Liver (tissue), 9 donors: ENCODE measurements around the gene FLAD1. TPM values are rescaled to one million over a fixed set of nuclear protein-coding genes. Genes with fewer than 3 reads are reported as not detected.
A peak's percentile ranks its signal among the peaks of the same experiment; 100 is the strongest.

Experiments used
- DNase-seq: peaks from one replicate; pipeline ENCODE4 v3.0.0-alpha.2; 2017; ENCODE audit warnings: low spot score
- H3K27ac ChIP-seq, 2 donors: one replicate each; pipeline ENCODE4 v1.7.0; 2013; ENCODE audit warnings: inconsistent platforms in 2 of 2, low read length in 2 of 2, control low read depth in 1 of 2, low read depth in 1 of 2, mild to moderate bottlenecking in 1 of 2
- H3K27me3 ChIP-seq, 4 donors: one replicate each; pipeline versions ENCODE4 v1.6.1 to v1.7.0; 2013; ENCODE audit warnings: low read length in 3 of 4, inconsistent platforms in 1 of 4, mild to moderate bottlenecking in 1 of 4, moderate library complexity in 1 of 4; ENCODE audit not compliant: control insufficient read depth in 4 of 4, insufficient read depth in 4 of 4
- H3K36me3 ChIP-seq, 4 donors: one replicate each; pipeline versions ENCODE4 v1.6.1 to v1.7.0; 2013; ENCODE audit warnings: low read length in 3 of 4, mild to moderate bottlenecking in 3 of 4, low read depth in 1 of 4, moderate library complexity in 1 of 4; ENCODE audit not compliant: control insufficient read depth in 4 of 4, insufficient read depth in 3 of 4
- H3K4me1 ChIP-seq, 4 donors: one replicate each; pipeline versions ENCODE4 v1.6.1 to v1.7.0; 2013; ENCODE audit warnings: low read length in 3 of 4, mild to moderate bottlenecking in 3 of 4, moderate library complexity in 1 of 4; ENCODE audit not compliant: control insufficient read depth in 4 of 4, insufficient read depth in 4 of 4
- H3K4me3 ChIP-seq, 3 donors: one replicate each; pipeline versions ENCODE4 v1.6.1 to v1.7.0; 2013; ENCODE audit warnings: low read length in 3 of 3, control low read depth in 1 of 3, low read depth in 1 of 3, mild to moderate bottlenecking in 1 of 3
- H3K9ac ChIP-seq, 2 donors: one replicate each; pipeline ENCODE4 v1.7.0; 2013; ENCODE audit warnings: low read length in 2 of 2, mild to moderate bottlenecking in 2 of 2, moderate library complexity in 2 of 2, control low read depth in 1 of 2, low read depth in 1 of 2
- H3K9me3 ChIP-seq, 4 donors: one replicate each; pipeline versions ENCODE4 v1.6.1 to v1.7.0; 2013; ENCODE audit warnings: low read length in 3 of 4; ENCODE audit not compliant: control insufficient read depth in 4 of 4
- ATF3 ChIP-seq: IDR thresholded peaks from 2 replicates; pipeline ENCODE4 v1.6.1; 2016; ENCODE audit warnings: antibody characterized with exemption
- EGR1 ChIP-seq, 2 donors: IDR thresholded peaks; 2 replicates each; pipeline ENCODE4 v1.6.1; 2016 to 2018; ENCODE audit warnings: antibody characterized with exemption in 2 of 2, low read depth in 2 of 2
- FOXA1 ChIP-seq: IDR thresholded peaks from 2 replicates; pipeline ENCODE4 v1.6.1; 2016; ENCODE audit warnings: antibody characterized with exemption
- FOXA2 ChIP-seq: IDR thresholded peaks from 2 replicates; pipeline ENCODE4 v1.6.1; 2016; ENCODE audit warnings: antibody characterized with exemption
- GABPA ChIP-seq, 2 donors: IDR thresholded peaks in 1 of 2; conservative IDR thresholded peaks in 1 of 2; 2 replicates each; pipeline ENCODE4 v1.6.1; 2016; ENCODE audit warnings: antibody characterized with exemption in 2 of 2, mild to moderate bottlenecking in 1 of 2, moderate library complexity in 1 of 2
- HNF4A ChIP-seq, 2 donors: conservative IDR thresholded peaks; 2 replicates each; pipeline ENCODE4 v1.6.1; 2016; ENCODE audit warnings: antibody characterized with exemption in 2 of 2, mild to moderate bottlenecking in 2 of 2
- HNF4G ChIP-seq: IDR thresholded peaks from 2 replicates; pipeline ENCODE4 v1.6.1; 2016; ENCODE audit warnings: antibody characterized with exemption
- JUND ChIP-seq, 2 donors: IDR thresholded peaks; 2 replicates each; pipeline ENCODE4 v1.6.1; 2016; ENCODE audit warnings: antibody characterized with exemption in 2 of 2
- MAX ChIP-seq: IDR thresholded peaks from 2 replicates; pipeline ENCODE4 v1.6.1; 2016; ENCODE audit warnings: antibody characterized with exemption
- NR2F2 ChIP-seq: IDR thresholded peaks from 2 replicates; pipeline ENCODE4 v1.6.1; 2016; ENCODE audit warnings: antibody characterized with exemption
- RAD21 ChIP-seq, 2 donors: IDR thresholded peaks; 2 replicates each; pipeline ENCODE4 v1.6.1; 2016; ENCODE audit warnings: antibody characterized with exemption in 2 of 2, mild to moderate bottlenecking in 2 of 2
- RXRA ChIP-seq, 2 donors: IDR thresholded peaks; 2 replicates each; pipeline ENCODE4 v1.6.1; 2017 to 2018; ENCODE audit warnings: antibody characterized with exemption in 2 of 2, mild to moderate bottlenecking in 1 of 2
- SP1 ChIP-seq: IDR thresholded peaks from 2 replicates; pipeline ENCODE4 v1.6.1; 2018; ENCODE audit warnings: antibody characterized with exemption, mild to moderate bottlenecking
- TAF1 ChIP-seq: conservative IDR thresholded peaks from 2 replicates; pipeline ENCODE4 v1.6.1; 2016; ENCODE audit warnings: antibody characterized with exemption, mild to moderate bottlenecking
- YY1 ChIP-seq: IDR thresholded peaks from 2 replicates; pipeline ENCODE4 v1.6.1; 2016; ENCODE audit warnings: antibody characterized with exemption, mild to moderate bottlenecking
- ZBTB33 ChIP-seq: IDR thresholded peaks from 2 replicates; pipeline ENCODE4 v1.6.1; 2016; ENCODE audit warnings: antibody characterized with exemption
- WGBS: extraction: QIAGEN DNeasy Blood & Tissue Kit; methylation state at CpG from one replicate; pipeline ENCODE4 v1.1.7; 2013; 5-methylcytosine and 5-hydroxymethylcytosine counted together
- polyA plus RNA-seq, 2 donors: library from polyadenylated mRNA; stranded (reverse) in 1 of 2; unstranded in 1 of 2; fragments of 200-250 nt in 1 of 2; fragments of >200 nt in 1 of 2; fragmentation: Nextera tagmentation in 1 of 2; extraction: Ambion mirVana in 1 of 2; gene quantifications; one replicate each; pipeline versions ENCODE4 v1.2.1 to v1.2.3, GENCODE V29; 2013 to 2015
- total RNA-seq, 2 donors: library from RNA; depleted of rRNA; stranded (reverse); fragments of >200 nt; gene quantifications; one replicate each; pipeline ENCODE4 v1.2.3, GENCODE V29; 2014
- TF ChIP-seq, protein P1 (sequence below): IDR thresholded peaks from 2 replicates; pipeline ENCODE4 v1.6.1; 2016; ENCODE audit warnings: antibody characterized with exemption, mild to moderate bottlenecking
- TF ChIP-seq, protein P2 (sequence below): fragments of 150-350 bp; IDR thresholded peaks from 2 replicates; pipeline ENCODE4 v1.5.1; 2017; ENCODE audit warnings: improper control_type of control experiment, low read depth, low read length; ENCODE audit not compliant: missing input control
- donor health status: healthy.
- donor health status: healthy.
- donor health status: healthy.
- donor health status: healthy.
- donor health status: healthy.

Gene FLAD1
- total and polyA plus RNA-seq, 4 donors, result 10.4 to 31.6 (median 22.5) TPM

DNA sequence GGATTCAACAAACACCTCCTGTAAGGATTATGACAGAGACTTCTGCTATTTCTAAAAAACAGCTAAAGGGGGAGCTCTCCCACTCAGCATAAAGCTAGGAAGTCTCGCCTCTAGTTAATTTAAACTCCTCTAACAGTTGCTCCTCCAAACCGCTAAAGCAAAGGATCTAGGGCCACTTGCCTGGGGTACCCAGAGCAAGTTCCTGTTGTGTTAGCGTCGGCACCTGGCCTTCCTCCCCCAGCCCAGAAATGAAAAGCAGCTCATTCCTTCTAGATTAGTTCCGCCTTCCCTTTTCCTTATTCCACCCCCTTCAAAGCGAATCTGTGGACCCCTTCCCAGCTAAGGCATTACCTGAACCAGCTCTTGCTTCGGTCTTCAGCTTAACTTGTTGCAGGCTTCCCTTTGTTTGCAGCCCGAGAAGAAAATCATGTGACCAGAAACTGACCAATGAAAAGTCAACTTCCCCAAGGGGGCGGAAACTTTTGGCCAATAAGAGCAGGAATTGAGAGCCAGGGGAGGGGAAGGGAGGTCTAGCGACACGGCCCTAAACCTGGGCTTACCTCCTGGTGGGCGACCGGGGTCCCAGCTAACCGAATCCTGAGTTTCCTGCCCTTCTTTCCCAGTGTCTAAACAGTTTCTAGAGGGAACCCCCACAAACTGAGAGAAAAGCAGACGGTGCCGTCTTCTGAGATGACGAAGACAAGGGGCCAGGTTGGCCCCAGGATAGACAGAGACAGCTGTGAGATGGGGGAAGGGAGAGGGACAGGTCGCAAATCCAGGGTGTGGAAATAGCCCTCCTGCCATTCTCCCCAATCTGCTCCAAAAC, 27.2 kb upstream of the FLAD1 start, which contains the start of gene PBXIP1:
PBXIP1 (minus strand) TSS at position 382 of the 826 bp plus-strand sequence. CDS start 2,378 bp downstream, outside the sequence.
- Histone ChIP-seq H3K27ac (peak within 1 kb of the TSS; percentile 12 to 49), H3K9ac (peak within 1 kb of the TSS; percentile 27 to 52), H3K9me3 (no peaks in the 10 kb centered on the region), H3K4me3 (peak within 1 kb of the TSS; percentile 40 to 68 (median 57)), H3K4me1 (peaks cover 9 to 51% (median 32%) of the 10 kb centered on the region in 4 donors), H3K27me3 (no peaks in the 10 kb centered on the region), H3K36me3 (peaks cover 0 to 14% (median 4%) of the 10 kb centered on the region in 4 donors)
- WGBS, result under 1% methylated on average over 18 of the region's 18 CpGs
- no peak for TF ChIP-seq HNF4A (conservative IDR thresholded peaks at IDR 0.05)
- TF ChIP-seq JUND (IDR thresholded peaks at IDR 0.05), result no peak
- TF ChIP-seq GABPA (IDR thresholded peaks at IDR 0.05 in 1 of 2, conservative IDR thresholded peaks at IDR 0.05 in 1 of 2), result peak in 1 of 2 donors; percentile 18
- TF ChIP-seq SP1, result peak; percentile 63
- TF ChIP-seq, protein P1, sequence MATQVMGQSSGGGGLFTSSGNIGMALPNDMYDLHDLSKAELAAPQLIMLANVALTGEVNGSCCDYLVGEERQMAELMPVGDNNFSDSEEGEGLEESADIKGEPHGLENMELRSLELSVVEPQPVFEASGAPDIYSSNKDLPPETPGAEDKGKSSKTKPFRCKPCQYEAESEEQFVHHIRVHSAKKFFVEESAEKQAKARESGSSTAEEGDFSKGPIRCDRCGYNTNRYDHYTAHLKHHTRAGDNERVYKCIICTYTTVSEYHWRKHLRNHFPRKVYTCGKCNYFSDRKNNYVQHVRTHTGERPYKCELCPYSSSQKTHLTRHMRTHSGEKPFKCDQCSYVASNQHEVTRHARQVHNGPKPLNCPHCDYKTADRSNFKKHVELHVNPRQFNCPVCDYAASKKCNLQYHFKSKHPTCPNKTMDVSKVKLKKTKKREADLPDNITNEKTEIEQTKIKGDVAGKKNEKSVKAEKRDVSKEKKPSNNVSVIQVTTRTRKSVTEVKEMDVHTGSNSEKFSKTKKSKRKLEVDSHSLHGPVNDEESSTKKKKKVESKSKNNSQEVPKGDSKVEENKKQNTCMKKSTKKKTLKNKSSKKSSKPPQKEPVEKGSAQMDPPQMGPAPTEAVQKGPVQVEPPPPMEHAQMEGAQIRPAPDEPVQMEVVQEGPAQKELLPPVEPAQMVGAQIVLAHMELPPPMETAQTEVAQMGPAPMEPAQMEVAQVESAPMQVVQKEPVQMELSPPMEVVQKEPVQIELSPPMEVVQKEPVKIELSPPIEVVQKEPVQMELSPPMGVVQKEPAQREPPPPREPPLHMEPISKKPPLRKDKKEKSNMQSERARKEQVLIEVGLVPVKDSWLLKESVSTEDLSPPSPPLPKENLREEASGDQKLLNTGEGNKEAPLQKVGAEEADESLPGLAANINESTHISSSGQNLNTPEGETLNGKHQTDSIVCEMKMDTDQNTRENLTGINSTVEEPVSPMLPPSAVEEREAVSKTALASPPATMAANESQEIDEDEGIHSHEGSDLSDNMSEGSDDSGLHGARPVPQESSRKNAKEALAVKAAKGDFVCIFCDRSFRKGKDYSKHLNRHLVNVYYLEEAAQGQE, result no peak
- TF ChIP-seq RAD21 (IDR thresholded peaks at IDR 0.05), result peak; percentile 23 to 25
- DNase-seq, result peak; percentile 87

- TF ChIP-seq, protein P1, result no peak
- TF ChIP-seq JUND (IDR thresholded peaks at IDR 0.05), result no peak
- no peak for TF ChIP-seq NR2F2
- no peak for TF ChIP-seq FOXA2
- TF ChIP-seq SP1, result no peak
- TF ChIP-seq YY1, result no peak
- no peak for TF ChIP-seq ZBTB33
- TF ChIP-seq RXRA (IDR thresholded peaks at IDR 0.05), result no peak
- TF ChIP-seq HNF4A (conservative IDR thresholded peaks at IDR 0.05), result no peak
- TF ChIP-seq FOXA1, result no peak
- TF ChIP-seq ATF3, result no peak
- no peak for TF ChIP-seq EGR1 (IDR thresholded peaks at IDR 0.05; ENCODE audit: low read depth in 2 of 2)
- TF ChIP-seq MAX, result no peak
- no peak for TF ChIP-seq GABPA (IDR thresholded peaks at IDR 0.05 in 1 of 2, conservative IDR thresholded peaks at IDR 0.05 in 1 of 2)
- TF ChIP-seq TAF1, result no peak
- TF ChIP-seq HNF4G, result no peak
- TF ChIP-seq RAD21 (IDR thresholded peaks at IDR 0.05), result no peak
- TF ChIP-seq, protein P2, sequence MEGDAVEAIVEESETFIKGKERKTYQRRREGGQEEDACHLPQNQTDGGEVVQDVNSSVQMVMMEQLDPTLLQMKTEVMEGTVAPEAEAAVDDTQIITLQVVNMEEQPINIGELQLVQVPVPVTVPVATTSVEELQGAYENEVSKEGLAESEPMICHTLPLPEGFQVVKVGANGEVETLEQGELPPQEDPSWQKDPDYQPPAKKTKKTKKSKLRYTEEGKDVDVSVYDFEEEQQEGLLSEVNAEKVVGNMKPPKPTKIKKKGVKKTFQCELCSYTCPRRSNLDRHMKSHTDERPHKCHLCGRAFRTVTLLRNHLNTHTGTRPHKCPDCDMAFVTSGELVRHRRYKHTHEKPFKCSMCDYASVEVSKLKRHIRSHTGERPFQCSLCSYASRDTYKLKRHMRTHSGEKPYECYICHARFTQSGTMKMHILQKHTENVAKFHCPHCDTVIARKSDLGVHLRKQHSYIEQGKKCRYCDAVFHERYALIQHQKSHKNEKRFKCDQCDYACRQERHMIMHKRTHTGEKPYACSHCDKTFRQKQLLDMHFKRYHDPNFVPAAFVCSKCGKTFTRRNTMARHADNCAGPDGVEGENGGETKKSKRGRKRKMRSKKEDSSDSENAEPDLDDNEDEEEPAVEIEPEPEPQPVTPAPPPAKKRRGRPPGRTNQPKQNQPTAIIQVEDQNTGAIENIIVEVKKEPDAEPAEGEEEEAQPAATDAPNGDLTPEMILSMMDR, result no peak
- no peak for DNase-seq
- WGBS, result 30% methylated on average over 6 of the region's 6 CpGs
- peak overlapping the region; percentile 27 to 42 for H3K9ac ChIP-seq
- H3K4me1 ChIP-seq, result peaks cover 9 to 55% (median 34%) of the 10 kb centered on the region in 4 donors
- H3K9me3 ChIP-seq, result no peaks in the 10 kb centered on the region
- no peaks in the 10 kb centered on the region for H3K27me3 ChIP-seq
- peak overlapping the region; percentile 10 to 49 for H3K27ac ChIP-seq
- peaks cover 0 to 10% (median 2%) of the 10 kb centered on the region in 4 donors for H3K36me3 ChIP-seq
- H3K4me3 ChIP-seq, result peak overlapping the region in 2 of 3 donors; percentile 40 to 57
These were observed 26.6 kb upstream of the FLAD1 start for GRCh38 chr1:154956544-154956941.
